Fibroblast of pulmonary artery (primary cell): Measurements from ENCODE around the gene GATAD1.
"Not testable (repeated sequence)": the region's sequence is repeated elsewhere in the genome, so short reads cannot be mapped to it uniquely, and the experiment has no call there.

Source experiments
- DNase-seq: peaks from one replicate; pipeline ENCODE4 v3.0.0-alpha.2; 2010; ENCODE audit warnings: low read depth
- H3K4me3 ChIP-seq: replicated peaks from 2 replicates; pipeline ENCODE4 v1.5.1; 2011; ENCODE audit warnings: low read depth, mild to moderate bottlenecking, control low read depth, low read length, moderate library complexity
- TF ChIP-seq, protein P1 (sequence below): IDR thresholded peaks from 2 replicates; pipeline ENCODE4 v1.5.1; 2011; ENCODE audit warnings: mild to moderate bottlenecking, control low read depth, low read length, inconsistent platforms; ENCODE audit errors: missing control alignments

Gene GATAD1

DNA sequence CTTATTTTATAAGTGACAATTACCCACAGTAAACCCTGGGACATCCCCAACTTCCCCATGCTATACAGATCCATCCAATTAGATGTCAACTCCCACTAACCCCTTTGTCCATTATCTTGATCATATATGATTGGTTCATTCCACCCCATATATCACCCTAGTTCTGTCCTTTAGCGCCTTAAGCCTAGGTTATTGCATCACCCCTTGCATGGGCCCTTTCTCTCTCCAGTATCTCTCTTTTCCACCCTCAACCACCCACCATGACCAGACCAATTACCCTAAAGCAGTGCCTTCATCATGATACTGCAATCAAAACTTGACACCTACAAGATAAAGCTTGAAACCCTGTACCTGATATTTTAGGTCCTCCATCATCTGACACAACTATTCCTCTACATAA, 37.9 kb upstream of the GATAD1 start:
- TF ChIP-seq, protein P1, sequence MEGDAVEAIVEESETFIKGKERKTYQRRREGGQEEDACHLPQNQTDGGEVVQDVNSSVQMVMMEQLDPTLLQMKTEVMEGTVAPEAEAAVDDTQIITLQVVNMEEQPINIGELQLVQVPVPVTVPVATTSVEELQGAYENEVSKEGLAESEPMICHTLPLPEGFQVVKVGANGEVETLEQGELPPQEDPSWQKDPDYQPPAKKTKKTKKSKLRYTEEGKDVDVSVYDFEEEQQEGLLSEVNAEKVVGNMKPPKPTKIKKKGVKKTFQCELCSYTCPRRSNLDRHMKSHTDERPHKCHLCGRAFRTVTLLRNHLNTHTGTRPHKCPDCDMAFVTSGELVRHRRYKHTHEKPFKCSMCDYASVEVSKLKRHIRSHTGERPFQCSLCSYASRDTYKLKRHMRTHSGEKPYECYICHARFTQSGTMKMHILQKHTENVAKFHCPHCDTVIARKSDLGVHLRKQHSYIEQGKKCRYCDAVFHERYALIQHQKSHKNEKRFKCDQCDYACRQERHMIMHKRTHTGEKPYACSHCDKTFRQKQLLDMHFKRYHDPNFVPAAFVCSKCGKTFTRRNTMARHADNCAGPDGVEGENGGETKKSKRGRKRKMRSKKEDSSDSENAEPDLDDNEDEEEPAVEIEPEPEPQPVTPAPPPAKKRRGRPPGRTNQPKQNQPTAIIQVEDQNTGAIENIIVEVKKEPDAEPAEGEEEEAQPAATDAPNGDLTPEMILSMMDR = no peak
- DNase-seq = no peak
- H3K4me3 ChIP-seq = no peak overlapping the region

DNA sequence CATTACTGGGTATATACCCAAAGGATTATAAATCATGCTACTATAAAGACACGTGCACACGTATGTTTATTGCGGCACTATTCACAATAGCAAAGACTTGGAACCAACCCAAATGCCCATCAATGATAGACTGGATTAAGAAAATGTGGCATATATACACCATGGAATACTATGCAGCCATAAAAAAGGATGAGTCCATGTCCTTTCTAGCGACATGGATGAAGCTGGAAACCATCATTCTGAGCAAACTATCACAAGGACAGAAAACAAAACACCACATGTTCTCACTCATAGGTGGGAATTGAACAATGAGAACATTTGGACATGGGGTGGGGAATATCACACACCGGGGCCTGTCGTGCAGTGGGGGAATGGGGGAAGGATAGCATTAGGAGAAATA, 37.1 kb upstream of the GATAD1 start:
- not testable (repeated sequence) for DNase-seq, H3K4me3 ChIP-seq

DNA sequence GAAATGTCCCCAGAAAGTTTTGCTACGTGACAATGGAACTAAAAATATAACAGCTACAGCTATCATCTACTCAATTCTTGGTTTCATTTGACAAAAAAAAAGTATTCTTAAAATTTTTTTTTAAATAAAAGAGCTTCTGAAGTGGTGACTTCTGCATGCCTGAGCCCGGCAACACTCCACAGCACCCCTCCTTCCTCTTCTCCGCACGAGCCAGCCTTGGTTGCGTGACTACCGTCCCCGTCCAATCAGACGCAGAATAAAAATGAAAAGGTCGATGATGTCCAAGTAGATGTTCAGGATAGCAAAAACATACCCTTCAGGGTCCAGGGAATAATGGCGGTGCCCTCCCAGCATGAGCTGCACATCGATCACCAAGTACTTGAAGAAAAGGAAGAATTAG, 34.5 kb upstream of the GATAD1 start:
- no peak for DNase-seq
- no peak overlapping the region for H3K4me3 ChIP-seq
- TF ChIP-seq, protein P1 = no peak

DNA sequence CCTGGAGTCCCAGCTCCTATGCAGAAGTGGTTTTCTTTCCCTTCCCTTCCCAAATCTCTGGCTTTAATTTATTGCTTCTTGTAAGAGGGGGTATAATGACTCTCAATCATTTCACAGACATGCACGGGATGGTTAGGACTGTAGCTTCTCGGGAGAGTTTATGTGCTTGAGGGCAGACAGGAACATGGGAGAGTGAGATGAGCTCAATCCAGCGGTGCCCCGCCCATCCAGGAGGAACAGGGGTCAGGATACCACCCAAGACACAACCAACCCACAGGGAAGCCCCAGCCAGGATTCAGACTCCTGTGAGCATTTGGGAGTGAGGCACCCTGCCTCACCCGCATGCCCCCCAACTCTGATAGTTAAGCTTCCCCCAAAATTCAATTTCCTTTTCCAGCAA, 33.7 kb upstream of the GATAD1 start:
- no peak overlapping the region for H3K4me3 ChIP-seq
- TF ChIP-seq, protein P1 = no peak
- no peak for DNase-seq

DNA sequence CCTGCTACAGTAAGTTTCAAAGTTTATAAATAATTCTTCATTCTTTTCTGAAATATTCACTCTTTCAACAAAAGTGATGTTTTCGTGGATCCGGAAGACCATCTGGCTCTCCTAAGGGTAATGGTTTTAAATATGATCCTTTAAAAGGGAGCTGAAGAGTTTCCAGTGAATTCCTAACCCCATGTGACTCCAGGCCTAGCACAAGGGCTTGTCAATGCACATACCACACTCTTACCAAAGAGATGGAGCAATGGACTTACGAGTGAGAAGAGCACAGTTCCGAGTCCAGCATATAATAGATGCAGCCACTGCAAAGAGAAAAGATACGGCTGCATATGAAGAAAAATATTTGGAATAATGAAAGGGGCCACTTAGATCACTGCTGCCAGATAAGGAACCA, 32.1 kb upstream of the GATAD1 start:
- no peak overlapping the region for H3K4me3 ChIP-seq
- no peak for DNase-seq
- TF ChIP-seq, protein P1 = no peak

DNA sequence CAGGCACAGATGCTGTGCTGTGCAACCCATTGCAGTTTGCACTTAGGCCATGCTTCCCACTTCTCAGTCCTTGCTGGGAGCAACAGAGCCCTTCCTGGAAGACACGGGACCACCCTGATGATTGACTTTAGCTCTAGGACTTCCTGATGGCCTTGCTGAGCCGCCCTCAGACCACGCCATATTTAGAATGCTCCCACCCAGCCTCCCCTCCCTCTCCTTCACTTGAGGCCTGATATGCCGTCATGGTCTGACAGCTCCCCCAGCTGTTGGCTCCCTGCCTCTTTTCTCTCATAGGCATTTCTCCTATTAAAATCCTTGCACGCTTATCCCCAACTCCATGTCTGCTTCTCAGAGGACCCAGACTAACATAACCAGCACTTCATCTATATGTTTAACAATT, 29.4 kb upstream of the GATAD1 start:
- TF ChIP-seq, protein P1 = no peak
- H3K4me3 ChIP-seq = no peak overlapping the region
- DNase-seq = no peak

DNA sequence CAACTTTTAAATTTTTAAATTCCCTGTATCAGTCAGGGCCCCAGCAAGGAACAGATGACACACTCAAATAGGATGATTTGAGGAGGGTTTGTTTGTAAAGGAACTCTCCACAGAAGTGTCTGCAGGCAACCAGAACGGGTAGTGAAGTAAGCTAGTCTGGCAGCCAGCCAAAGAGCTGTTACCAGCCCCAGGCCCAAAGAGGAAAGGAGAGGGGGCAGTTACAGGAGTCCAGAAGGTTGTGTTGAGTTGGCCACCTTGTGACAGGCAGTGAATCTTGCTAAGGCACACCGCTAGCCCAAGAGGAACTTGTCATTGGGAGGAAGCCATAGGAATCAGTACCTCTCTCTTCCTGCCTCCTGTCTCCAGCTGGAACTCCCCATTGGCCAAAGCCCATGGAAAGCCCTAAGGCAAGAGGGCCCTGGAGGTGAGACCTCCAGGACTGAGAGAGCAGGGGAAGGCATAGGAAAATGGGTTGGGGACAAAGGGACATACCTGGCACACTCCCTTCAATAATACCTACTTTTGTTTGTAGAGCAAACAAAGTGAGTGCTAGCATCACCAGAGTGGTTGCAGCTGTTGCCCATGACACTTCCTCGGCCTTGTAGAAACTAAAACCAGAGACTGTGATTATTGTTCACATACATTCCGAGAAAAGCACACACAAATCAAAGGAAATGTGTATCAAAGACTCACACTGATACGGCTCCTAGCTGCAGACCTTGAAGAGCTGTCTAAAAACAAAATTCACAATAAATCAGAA, 25.4 kb upstream of the GATAD1 start:
- H3K4me3 ChIP-seq = no peak overlapping the region
- DNase-seq = peak; percentile 17
- TF ChIP-seq, protein P1 = no peak
